RPMI7951 (cell line): ENCODE data around the gene ZNF850. TPM values are rescaled to one million over a fixed set of nuclear protein-coding genes. Genes with fewer than 3 reads are reported as not detected.

ENCODE experiments used
- DNase-seq: peaks from one replicate; pipeline ENCODE4 v3.0.0-alpha.2; 2012; ENCODE audit warnings: low read depth
- total RNA-seq: library from RNA; depleted of rRNA; stranded (reverse); fragments of >200 nt; shearing (Covaris generic); gene quantifications from 2 replicates; pipeline ENCODE4 v1.2.3, GENCODE V29; 2014; rRNA removed

Gene ZNF850
- total RNA-seq, 1 experiment from 2014 or later: 3.8 TPM

GRCh38 chr19:36707134-36707533 is 65.5 kb downstream of the ZNF850 start:
- peak; percentile 6 for DNase-seq

DNA sequence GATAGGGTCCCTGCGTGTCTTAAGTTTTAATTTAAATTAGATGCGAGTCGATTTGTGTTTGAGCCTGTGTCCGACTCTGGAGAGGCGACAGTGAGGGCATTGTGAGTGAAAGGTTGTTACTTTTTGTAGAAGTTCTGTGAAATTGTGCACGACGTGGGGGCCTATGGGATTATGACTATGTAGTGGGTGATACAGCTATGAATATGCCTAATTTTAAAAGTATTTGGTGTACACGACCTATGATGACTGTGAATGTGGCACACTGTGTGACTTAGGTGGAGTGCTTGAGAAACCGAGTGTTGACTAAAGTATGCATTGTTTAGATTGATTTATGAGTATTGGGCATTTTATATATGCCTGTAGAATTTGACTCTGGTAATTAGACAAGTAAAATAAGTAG is 84.5 kb downstream of the ZNF850 start:
- DNase-seq: no peak

GRCh38 chr19:36687214-36688056 is 85.2 kb downstream of the ZNF850 start, which contains the start of gene ZNF567:
Gene ZNF567 (plus strand): TSS chr19:36687612. CDS start chr19:36694868, 7,256 bp downstream.
- peak; percentile 97 for DNase-seq

- peak; percentile 6 for DNase-seq
Measured at GRCh38 chr19:36686365-36687213, 86.0 kb downstream of the ZNF850 start.

- DNase-seq: no peak
Measured at GRCh38 chr19:36685835-36686234, 86.8 kb downstream of the ZNF850 start.

GRCh38 chr19:36679455-36679854 is 93.2 kb downstream of the ZNF850 start:
- no peak for DNase-seq

DNA sequence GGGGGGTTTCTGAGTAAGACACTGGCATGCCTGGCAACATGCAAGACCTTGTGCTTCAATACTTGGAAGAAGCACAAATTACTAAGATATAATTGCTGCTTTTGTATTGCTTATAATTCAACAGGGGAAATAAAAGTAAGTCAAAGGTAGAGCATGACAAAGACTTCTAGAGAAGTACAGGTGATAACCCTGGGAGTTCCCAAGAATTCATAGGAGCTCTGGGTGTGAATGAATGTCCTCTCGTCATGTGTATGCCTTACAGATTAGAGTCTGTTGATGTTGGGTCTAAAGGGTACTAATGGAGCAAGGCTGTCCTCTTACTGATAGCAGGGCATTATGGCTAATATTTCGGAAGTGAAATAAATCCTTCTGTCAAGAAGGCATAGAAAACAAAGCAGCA is 98.4 kb downstream of the ZNF850 start:
- DNase-seq: no peak

DNA sequence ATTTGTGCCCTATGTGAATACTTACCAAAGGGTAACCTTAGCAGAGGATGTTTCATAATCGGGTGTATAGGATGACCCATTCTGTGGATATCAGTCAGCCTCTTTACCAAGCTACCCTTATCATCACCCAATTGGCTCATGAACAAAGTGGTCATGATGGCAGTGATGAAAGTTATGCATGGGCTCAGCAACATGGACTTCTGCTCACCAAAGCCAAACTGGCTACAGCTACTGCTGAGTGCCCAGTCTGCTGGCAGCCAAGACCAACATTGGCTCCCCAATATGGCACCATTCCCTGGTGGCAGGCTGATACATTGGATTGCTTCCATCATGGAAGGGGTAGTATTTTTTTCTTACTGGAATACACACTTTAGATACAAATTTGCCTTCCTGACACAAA is 100.2 kb downstream of the ZNF850 start:
- DNase-seq: no peak

DNA sequence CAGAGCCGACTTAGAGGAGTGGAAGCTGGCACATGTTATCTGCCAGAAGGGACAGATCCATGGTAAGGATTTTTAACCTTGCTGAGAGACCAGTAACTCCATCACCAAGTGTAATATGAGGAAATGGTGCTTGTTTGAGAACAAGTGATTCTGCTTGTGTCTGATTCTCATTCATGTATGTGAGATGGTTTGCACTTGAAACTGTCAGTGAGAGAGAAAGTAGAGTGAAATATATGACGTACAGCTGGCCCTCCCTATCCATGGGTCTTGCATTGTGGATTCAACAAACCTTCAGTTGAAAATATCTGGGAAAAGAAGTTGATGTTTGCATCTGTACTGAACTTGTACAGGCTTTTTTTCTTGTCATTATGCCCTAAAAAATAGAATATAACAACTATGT is 104.0 kb downstream of the ZNF850 start:
- DNase-seq: no peak

DNA sequence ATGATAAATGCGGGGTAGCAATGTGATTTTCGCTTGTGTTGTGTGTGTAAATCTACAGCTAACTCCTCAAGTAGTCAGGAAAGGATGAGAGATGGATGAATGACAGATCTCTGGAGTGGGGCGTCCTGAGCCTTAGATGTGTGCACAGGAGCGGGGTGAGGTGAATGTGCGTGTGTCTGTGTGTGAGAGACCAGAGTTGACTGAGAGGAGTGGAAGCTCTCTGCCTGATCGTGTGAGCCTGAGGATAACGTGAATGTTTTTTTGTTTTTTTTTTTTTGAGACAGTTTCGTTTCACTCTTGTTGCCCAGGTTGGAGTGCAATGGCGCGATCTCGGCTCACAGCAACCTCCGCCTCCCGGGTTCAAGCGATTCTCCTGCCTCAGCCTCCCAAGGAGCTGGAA is 106.8 kb downstream of the ZNF850 start:
- DNase-seq: no peak

Other genes starting within 250 kb of the ZNF850 start
- 22.6 and 49.5 TPM in 2 replicates for gene ZNF260, start 244.5 kb downstream of the ZNF850 start, total RNA-seq
- gene ZNF529, start 199.5 kb downstream of the ZNF850 start, total RNA-seq: 7.3 and 8.9 TPM in 2 replicates
- 3.4 and 3.5 TPM in 2 replicates for gene ZNF382, start 167.5 kb downstream of the ZNF850 start, total RNA-seq
- 8.8 and 12.1 TPM in 2 replicates for gene ZNF461, start 106.0 kb downstream of the ZNF850 start, total RNA-seq
- gene ZNF567, start 85.2 kb downstream of the ZNF850 start, total RNA-seq: 5.5 and 13.8 TPM in 2 replicates
- gene ZNF790, start 65.6 kb upstream of the ZNF850 start, total RNA-seq: 7.2 and 7.9 TPM in 2 replicates
- gene ZNF345, start 78.1 kb upstream of the ZNF850 start, total RNA-seq: 2.5 and 3.2 TPM in 2 replicates
- 4.9 and 6.6 TPM in 2 replicates for gene ZNF829, start 143.5 kb upstream of the ZNF850 start, total RNA-seq
- gene ZNF568, start 143.5 kb upstream of the ZNF850 start, total RNA-seq: 9.7 and 10.5 TPM in 2 replicates